ENCODE measurements around the gene LRRC41.
"Not testable (repeated sequence)": the region's sequence is repeated elsewhere in the genome, so short reads cannot be mapped to it uniquely, and the experiment has no call there.

Gene LRRC41

DNA sequence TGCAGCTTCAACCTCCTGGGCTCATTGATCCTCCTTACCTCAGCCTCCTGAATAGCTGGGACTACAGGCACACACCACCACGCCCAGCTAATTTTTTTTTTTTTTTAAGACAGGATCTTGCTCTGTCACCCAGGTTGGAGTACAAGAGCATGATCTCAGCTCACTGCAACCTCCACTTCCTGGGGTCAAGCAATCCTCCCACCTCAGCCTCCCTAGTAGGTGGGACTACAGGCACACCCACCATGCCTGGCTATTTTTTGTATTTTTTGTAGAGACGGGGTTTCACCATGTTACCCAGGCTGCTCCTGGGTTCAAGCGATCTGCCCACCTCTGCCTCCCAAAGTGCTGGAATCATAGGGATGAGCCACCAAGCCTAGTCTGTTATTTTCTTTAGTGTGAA, 59.6 kb downstream of the LRRC41 start:
- not testable (repeated sequence) for DNase-seq

DNA sequence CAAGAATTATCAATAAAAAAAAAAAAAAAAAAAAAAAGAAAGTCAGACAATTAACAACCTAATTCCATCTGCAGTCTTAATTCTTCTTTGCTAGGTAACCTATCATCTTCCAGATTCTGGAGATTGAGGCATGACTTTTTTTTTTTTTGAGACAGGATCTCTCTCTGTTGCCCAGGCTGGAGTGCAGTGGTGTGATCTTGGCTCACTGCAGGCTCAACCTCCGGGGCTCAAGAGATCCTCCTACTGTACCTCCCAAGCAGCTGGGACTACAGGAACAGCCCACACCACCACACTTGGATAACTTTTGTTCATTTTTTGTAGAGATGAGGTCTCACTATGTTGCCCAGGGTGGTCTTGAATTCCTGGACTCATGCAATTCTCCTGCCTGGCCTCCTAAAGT, 60.5 kb downstream of the LRRC41 start:
- no peak for DNase-seq

DNA sequence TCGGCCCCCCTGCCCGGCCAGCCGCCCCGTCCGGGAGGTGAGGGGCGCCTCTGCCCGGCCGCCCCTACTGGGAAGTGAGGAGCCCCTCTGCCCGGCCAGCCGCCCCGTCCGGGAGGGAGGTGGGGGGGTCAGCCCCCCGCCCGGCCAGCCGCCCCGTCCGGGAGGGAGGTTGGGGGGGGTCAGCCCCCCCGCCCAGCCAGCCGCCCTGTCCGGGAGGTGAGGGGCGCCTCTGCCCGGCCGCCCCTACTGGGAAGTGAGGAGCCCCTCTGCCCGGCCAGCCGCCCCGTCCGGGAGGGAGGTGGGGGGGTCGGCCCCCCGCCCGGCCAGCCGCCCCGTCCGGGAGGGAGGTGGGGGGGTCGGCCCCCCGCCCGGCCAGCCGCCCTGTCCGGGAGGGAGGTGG, 61.7 kb downstream of the LRRC41 start:
- not testable (repeated sequence) for DNase-seq

DNA sequence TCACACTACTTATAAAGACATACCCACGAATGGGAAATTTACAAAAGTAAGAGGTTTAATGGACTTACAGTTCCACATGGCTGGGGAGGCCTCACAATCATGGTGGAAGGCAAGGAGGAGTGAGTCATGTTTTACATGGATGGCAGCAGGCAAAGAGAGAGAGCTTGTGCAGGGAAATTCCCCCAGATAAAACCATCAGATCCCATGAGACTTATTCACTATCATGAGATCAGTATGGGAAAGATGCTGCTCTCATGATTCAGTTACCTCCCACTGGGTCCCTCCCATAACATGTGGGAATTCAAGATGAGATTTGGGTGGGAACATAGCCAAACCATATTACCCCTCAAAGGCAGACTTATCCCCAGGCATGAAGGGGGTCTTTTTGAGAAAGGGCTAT, 64.6 kb downstream of the LRRC41 start:
- DNase-seq = not testable (repeated sequence)

DNA sequence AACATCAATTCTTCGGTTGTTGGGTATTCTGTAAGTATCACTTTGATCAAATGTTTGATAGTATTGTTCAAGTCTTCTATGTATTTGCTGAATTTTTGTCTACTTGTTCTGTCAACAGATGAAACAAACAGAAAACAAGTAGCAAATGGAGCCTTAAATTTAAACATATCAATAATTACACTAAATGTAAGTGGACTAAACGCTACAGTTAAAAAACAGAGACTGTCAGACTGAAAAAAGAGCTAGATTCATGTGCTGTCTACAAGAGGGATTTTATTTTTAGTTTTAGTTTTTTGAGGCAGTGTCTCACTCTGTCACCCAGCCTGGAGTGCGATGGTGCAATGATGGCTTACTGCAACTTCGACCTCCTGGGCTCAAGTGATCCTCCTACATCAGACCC, 66.5 kb downstream of the LRRC41 start:
- no peak for DNase-seq

DNA sequence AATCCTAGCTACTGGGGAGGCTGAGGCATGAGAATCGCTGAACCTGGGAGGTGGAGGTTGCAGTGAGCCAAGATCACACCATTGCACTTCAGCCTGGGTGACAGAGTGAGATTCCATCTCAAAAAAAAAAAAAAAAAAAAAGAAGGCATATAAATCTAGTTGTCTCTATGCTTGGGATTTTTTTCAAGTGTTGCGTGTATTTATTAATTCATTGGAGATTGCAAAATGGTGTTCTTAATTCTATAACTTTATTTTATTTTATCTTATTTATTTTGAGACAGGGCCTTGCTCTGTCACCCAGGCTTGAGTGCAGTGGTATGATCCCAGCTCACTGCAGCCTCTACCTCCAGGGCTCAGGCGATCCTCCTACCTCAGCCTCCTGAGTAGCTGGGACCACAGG, 72.2 kb downstream of the LRRC41 start:
- not testable (repeated sequence) for DNase-seq
